SIG-M5 treated with dmso at 0.1 percent for 504 hours (cell line): ENCODE data around the gene OTOG.

Experiments used
- DNase-seq: peaks from one replicate; lab custom pipeline; 2025; ENCODE audit not compliant: unreplicated experiment; lab: John Stamatoyannopoulos, UW

Gene OTOG

DNA sequence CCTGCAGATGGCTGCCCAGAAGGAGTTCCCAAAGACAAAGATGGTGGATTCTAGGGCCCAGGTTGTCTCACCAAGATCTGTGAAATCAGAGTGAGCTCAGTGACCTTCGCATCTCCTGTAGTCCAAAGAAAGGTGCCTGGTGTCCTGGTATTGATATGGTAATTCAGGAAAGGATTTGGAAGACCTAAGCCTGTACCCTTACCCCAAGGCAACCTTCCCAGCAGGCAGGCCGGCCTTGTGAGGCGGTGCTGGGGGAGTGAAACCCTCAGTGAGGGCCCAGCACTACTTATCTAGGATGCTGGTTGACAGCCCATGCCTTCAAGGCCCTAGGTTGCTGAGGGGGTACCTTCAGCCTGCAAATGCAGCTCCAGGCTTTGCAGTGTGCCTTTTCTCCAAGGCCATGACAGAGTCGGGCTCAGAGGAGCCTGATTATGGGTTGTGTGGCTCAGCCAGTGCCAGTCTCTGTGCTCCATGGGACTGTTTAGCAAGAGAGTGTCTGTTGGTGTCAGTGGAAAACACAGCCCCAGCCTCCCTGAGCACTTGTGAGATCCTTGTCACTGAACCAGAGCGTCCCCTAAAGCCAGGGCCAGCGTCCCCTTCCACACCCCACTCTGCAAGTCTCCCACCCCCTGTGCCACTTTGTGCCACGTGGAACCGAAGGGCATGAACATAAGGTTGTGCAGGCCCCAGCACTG lies 99.5 kb downstream of the OTOG start:
- DNase-seq, result no peak

DNA sequence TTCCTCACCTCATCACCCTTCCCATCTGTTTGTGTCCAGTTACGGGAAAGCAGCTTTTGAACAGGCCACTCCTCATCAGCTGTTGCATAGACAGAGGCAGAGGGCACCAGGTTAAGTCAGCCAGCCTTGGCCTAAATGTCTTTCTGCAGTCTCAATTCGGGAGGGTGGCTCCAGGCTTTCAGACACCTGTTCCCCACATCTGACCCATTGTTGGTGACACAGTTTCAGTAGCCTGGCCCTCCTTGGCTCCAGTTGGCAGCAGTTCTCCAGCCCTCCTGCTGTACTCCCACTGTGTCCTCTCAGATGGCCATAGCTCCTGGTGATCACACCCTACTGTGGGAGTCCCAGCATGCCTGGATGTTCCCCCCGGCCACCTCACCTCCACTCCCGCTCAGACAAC lies 101.5 kb downstream of the OTOG start:
- no peak for DNase-seq

DNA sequence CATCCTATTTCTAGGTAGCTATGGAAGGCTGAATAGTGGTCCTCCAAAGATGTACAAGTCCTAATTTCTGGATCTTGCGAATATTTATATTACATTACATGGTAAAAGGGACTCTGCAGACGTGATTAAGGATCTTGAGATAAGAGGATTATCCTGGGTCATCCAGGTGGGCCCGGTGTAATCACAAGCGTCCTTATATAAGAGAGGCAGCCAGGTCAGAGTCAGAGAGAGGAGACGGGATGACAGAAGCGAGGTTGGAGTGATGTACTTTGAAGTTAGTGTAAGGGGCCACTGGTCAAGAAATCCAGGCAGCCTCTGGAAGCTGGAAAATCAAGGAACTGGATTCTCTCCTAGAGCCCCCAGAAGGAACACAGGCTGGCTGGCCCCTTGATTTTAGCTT lies 102.2 kb downstream of the OTOG start:
- DNase-seq, result no peak

DNA sequence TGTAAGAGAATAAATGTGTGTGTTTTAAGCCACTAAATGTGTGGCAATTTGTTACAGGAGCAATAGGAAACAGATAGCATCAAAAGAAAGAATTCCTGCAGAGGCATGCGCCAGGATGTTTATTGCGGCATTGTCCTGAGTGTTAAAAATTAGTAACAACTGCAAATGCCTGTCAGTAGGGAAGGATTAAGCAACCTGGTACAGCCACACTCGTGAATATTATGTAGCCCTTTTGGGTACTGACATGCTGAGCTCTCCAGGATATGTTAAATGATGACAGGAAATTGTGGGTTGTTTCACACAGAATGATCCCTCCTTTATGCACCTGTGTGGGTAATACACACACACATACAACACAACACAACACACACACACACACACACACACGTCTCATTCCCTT lies 102.6 kb downstream of the OTOG start:
- DNase-seq, result no peak

DNA sequence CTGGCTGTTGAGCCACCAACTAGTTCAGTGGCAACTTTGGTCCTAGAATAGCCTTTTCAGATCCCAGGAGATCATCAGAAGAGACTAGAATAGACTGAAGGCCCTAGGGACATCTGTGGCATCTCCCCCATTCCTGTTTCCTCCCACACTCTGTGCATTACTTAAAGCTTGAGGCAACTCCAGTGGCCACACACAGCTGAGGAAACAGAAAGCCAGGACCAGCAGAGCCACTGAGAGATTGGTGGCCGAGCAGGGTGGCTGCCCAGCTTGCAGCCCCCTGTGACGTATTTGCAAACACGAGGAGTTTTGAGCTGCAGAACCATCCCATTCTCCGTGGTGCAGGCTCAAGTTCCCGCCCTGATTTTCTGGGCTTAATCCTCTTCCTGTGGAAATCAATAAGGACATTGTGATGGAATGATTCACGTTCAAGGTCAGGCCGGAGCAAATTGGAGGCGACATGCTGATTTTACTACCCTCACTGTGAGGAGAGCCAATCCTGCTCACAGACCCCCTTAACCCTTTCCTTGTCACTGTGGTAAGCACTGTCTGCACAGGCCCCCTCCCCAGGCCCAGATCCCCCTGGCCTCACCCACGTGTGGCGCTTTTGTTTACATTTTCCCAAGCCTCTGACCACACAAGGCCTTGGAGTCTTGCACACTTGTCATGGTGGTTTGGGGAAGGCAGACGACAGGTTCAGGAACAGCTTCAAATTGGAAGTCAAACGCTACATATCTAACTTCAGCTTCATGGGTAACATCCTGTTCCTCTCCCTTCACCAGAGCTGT lies 103.3 kb downstream of the OTOG start:
- no peak for DNase-seq

DNA sequence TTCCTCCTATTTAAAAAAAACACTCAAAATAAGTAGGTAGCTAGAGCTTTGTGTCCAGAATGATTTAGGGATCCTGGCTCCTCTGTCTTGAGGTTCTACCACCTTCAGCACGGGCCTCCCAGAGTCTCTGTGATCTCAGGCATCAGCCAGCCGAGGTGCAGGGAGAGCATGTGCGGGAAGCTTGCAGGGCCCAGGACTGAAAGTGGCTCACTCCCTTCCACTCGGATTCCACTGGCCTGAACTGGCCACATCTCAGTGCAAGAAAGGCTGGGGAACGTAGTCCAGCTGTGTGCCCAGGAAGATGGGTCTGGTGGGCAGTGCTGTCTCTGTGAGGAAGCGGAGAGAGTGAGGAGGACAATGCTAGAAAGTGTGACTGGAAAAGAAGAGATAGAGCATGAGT lies 104.0 kb downstream of the OTOG start:
- DNase-seq, result no peak

DNA sequence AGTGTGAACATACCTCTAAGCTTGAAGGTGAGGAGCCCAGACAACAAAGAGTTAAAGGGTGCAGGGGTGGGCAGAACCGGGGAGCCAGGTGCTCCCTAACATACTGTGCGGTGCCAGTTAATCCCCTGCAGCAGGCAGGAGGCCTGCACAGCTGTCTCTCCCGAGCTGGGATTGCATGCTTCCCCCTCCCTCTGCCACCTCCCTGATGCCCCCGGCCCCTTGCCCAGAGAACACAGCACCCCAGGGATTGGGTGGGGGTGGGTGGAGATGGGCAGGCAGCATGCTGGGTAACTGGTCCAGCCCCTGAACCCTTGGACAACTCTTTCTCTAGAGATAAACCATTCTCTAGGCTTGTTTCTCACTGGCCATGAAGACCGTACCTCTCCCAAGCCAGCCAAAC lies 104.6 kb downstream of the OTOG start:
- no peak for DNase-seq

DNA sequence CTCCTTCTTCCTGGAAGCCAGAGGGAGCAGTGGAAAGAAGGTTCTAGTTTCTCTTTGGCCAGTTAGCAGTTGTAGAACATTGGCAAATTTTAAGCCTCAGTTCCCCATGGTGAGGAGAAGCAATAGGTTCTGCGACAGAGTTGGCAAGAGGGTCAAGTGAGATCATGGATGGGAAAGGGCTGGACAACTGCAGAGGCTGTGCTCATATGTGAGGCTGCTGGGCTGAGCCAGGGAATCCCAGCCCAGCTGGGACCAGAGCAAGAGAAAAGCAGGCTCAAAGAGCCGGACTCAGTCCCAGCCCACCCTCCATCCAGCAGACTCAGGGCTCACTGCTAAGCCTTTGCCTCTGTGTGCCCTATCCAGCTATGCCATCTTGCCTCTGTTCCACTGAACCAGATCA lies 105.5 kb downstream of the OTOG start:
- DNase-seq, result no peak

DNA sequence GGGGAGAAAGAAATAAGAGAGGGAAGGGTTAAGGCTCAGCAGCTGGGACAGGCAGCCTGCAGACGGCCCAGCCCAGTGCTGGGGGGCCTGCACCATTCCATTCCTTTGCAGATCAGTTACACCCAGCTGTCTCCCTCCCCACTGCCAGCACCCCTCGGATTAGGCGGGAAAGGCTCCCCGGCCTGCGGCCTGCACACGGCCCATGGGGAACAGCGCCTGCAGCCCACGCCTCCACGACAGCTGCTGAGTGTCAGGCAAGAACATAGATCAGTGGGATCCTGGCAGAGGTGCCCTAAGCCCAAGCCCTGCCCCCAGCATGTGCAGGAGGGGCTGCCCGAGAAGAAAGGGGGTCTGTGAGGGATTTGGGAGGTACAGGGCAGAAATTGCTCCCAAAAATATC lies 106.6 kb downstream of the OTOG start:
- DNase-seq, result no peak

DNA sequence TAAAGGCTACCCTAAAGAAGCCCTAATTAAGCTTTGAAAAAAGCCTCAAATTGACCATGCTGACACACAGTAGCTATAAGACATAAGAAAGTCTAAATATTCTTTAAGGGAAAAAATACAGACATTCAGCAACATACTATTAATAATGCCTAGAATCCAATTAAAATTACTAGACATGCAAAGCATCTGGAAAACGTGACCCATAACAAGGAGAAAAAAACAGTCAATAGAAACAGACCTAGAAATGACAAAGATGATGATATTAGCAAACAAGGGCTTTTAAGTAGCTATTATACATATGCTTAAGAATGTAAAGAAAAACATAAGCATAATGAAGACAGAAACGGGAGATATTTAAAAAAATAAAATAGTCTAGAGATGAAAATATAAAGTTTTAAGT lies 108.6 kb downstream of the OTOG start:
- DNase-seq, result no peak

DNA sequence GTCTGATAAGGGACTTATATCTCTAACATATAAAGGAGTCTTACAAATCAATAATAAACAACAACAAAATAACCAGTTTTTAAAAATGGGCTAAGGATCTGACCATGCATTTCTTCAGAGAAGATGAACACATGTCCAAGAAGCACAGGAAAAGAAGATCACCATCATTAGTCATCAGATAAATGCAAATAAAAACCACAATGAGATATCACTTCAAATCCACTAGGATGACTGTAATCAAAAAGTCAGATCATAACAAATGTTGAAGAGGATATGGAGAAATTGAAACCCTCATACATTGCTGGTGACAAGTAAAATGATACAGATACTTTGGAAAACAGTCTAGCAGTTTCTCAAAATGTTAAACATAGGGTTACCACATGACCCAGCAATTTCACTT lies 111.2 kb downstream of the OTOG start:
- DNase-seq, result no peak

DNA sequence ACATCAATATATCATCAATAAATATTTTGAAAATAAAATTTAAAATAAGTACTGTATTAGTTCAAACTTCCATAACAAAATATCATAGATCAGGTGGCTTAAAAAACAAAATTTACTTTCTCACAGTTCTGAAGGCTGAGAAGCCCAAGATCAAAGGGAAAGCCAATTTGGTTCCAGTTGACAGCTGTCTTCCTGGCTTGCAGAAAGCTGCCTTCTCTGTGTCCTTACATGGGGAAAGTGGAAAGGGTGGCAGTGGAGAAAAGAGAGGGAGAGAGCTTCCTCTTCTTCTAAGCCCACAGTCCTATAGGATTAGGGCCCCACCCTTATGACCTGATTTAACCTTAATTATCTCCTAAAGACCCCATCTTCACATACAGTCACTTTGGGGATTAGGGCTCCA lies 121.1 kb downstream of the OTOG start:
- no peak for DNase-seq

DNA sequence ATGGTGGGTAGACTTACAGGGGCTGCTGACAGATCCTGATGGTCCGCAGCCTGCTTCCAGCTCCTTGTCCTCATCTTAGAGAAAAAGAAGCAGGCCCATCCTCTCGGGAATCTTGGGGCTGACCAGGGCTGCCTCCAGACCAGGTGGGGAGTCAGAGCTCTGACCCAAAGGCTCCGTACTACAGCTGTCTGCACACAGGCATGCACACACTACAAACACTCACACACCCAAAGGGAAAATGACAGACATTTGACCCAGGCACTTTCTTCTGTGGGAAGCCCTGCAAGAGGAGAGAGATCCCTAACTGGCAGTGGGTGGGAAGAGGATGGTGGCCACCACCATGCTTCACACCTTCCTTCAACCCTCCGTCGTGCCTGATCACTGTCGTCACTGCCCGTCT lies 125.4 kb downstream of the OTOG start:
- no peak for DNase-seq

DNA sequence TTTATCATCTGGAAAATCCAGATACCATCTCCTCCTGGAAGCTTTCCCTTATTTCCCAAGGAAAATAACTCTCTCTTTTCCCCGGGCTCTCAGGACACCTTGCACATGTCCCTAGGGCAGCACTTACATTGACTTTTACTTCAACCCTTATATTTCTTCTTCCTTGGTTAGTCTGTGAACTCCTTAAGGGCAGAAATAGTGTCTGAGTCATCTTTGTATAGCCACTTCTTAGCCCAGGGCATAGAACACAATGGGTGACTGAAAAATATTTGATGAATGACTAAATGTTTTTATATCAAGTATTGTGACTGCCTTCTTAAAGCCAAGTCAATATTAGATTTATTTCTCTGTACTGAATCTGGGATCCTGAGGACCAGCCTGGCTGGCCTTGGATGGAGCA lies 126.9 kb downstream of the OTOG start:
- no peak for DNase-seq

DNA sequence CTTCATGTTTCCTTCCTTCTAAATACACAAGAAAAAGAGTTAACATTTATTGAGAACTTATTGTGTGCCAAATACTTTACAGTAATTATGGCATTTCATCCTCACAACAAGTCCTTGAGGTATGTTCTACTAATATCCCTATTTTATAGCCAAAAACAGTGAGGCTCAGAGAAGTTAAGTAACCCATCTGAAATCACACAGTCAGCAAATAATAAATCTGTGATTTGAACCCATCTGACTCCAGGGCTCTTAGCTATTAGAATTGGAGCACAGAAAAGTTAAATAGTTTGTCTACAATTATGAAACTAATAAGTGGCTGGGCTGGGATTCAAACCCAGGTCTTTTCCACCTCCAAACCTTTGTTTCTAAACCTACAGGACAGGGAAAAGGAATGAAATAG lies 135.8 kb downstream of the OTOG start:
- DNase-seq, result no peak

DNA sequence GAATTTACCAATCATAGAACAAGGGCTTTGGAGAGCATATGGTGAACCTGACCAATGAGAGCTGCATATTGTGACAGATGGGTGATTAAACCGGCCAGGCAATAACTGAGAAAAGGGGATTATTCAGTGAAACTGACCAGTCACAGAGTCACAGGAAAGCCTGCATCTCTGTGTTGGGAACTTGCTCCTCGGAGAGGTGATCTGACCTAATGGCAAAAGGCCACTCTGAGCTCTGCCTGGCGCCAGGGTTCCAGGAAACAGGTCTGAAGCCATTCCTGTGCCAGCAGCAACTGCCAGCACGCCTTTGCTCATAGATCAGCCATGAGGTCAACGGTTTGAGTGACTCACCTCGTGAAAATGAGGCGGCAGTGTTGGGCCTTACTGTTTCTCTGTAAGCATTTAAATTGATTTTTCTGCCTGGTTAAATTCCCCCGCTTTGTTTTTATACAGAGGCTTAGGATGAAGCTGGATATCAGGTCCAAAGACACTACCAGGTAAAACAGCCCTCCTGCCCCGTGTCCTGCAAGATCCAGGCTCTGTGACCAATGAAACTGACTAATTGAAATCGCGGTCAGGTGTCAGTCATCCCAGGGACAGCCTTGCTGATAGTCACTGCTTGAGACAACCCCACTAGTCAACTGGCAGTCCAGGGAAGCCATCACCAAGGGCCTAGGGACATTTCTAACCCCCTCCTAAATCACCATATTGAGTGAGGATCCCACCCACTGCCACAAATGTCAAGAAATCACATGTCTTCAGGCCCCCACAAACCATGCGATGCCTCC lies 136.5 kb downstream of the OTOG start:
- DNase-seq, result no peak

DNA sequence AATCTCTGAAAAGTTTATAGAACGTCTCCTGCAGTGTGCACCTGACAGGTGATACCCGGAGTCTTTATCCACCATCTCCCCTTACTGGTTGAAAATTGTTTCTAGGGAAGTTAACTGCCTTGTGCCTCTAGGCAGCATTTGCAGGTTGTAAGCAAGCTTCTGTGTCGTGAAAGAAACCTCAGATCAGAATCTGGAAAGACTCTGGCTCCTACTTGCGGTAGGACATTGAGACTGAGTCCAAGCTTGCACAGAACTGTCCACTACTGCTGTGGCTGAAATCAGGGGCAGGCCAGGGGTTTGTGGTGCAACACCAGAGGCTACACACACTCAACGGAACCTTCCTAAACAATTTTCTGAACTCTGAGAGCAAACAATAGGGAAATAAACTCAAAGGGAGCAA lies 137.5 kb downstream of the OTOG start:
- no peak for DNase-seq

DNA sequence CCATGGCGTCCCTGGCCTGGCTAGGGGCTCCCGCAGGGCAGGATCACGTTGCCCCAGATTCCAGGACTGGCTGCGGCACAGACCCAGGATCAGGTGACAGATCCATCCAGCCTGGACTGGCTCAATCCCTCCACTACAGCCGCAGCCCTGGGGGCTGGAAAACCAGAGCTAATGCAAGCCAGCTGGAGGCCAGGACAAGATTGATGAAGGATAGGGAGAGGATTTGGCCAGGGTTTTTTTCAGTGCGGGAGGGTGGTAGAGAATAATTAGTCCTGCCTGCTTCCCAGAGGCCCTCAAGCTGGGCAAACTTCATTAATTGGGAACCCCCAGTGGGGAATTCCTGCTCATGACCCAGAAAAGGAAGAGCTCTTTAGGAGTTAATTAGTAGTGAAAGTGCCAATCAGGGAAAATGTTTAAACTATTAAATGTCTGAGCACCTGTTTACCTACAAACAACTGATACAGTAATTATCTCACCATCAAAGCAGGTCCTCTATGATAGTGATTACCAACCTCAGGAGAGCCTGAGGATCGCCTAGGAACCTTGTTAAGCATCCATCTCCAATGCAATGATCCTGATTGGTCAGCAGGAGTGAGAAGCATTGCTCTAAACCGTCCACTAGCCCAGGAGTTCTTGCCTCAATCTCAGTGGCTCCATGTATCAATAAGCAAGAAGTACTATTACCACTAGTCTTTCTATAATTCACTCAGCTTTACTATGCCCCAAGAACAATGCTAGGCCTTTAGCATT lies 139.3 kb downstream of the OTOG start:
- no peak for DNase-seq

DNA sequence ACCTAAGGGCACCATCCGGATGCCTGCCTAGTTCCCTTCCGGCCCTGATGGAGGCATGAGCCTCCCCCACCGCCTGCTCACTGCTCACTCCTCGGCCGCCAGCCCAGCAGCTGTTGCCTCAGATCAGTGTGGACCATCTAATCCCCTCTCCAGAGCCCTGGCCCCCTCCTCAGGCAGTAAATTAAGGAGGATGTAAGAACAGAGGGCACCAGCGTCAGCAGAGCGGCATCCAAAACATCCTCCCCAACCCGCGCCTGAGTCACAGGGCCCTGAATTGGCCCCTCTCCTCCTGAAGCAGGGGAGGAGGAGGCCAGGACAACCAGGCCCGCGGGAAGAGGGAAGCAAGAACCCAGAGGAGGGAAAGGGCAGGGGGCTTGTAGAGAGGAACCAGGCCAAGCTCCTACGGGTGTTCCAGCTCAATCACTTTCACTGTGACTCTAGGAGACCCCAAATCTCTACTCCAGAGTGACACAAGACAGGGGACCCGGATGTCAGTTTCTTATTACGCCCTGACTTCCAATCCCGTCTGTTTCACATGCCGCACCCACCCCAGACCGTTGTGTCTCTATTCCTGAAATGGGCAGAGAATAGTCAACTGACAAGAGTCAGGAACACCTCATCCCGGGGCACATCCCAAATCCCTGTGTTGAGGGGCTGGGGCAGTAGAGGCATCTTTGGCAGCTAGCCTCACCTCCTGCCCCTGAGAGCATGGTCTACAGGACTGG lies 141.0 kb downstream of the OTOG start:
- no peak for DNase-seq

DNA sequence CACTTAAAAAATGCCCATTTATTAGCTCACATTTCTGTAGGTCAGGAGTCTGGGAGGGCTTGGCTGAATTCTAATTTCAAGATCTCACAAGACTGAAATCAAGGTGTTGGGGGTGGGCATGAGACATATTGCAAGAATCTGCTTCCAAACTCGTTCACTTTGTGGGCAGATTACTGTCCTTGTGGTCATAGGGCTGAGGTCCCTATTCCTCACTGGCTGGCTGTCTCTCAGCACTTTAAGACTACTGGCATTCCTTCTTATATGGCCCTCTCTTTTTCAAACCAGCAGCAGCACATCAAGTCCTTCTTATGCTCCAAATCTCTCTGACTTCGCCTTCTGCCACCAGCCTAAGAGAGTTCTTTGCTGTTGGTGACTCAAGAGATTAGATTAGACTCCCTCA lies 144.5 kb downstream of the OTOG start:
- DNase-seq, result no peak

DNA sequence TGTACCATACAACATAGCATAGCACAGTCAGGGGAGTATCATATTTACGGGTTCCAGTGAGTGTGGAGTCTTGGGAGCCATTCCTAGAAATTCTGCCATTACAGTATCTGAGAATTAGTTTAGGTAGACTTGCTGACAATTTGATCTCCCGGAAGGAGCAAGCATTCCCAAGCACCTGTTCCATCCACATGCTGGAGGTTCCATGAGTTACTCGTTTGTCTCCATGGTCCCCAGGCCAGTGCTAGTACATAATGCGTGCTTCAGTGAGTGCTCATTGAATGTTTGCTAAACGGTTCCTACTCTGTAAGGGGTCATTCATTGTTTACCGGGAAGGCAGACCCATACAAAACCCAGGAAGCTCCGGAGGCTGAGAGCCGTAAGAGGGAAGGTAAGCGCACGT lies 144.9 kb downstream of the OTOG start:
- DNase-seq, result no peak
